ENCODE data around the gene CAMK1. TPM values are rescaled to one million over a fixed set of nuclear protein-coding genes. Genes with fewer than 3 reads are reported as not detected.

The CAMK1 gene
- total and polyA plus RNA-seq, 2 donors (not counting 1 experiment from before 2014, with no cell fraction given) = 27.7 to 64.2 TPM

DNA sequence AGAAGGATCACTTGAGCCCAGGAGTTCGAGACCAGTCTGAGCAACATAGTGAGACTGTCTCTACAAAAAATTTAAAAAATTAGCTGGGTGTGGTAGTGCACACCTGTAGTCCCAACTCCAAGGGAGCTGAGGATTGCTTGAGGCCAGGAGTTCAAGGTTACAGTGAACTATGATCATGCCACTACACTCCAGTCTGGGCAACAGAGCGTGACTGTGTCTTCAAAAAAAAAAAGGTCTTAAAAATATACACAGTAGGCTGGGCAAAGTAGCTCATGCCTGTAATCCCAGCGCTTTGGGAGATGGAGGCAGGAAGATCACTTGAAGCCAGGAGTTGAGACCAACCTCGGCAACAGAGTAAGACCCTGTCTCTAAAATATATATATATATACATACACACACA, 11.2 kb upstream of the CAMK1 start:
- H3K36me3 ChIP-seq (ENCODE audit: control insufficient read depth, insufficient read depth, low read length) = peaks cover 13% of the 10 kb centered on the region
- no peak overlapping the region for H3K27ac ChIP-seq (ENCODE audit: insufficient read depth, low read length)
- TF ChIP-seq, protein P1, sequence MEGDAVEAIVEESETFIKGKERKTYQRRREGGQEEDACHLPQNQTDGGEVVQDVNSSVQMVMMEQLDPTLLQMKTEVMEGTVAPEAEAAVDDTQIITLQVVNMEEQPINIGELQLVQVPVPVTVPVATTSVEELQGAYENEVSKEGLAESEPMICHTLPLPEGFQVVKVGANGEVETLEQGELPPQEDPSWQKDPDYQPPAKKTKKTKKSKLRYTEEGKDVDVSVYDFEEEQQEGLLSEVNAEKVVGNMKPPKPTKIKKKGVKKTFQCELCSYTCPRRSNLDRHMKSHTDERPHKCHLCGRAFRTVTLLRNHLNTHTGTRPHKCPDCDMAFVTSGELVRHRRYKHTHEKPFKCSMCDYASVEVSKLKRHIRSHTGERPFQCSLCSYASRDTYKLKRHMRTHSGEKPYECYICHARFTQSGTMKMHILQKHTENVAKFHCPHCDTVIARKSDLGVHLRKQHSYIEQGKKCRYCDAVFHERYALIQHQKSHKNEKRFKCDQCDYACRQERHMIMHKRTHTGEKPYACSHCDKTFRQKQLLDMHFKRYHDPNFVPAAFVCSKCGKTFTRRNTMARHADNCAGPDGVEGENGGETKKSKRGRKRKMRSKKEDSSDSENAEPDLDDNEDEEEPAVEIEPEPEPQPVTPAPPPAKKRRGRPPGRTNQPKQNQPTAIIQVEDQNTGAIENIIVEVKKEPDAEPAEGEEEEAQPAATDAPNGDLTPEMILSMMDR (conservative IDR thresholded peaks at IDR 0.05 in 1 of 2, IDR thresholded peaks at IDR 0.05 in 1 of 2; ENCODE audit: low read depth in 1 of 2, low read length in 2 of 2) = no peak
- no peak for TF ChIP-seq EZH2 (IDR thresholded peaks at IDR 0.05; ENCODE audit: low read length, missing control alignments)
- H4K20me1 ChIP-seq (ENCODE audit: control insufficient read depth, extremely low read depth, insufficient read depth, low read length) = no peaks in the 10 kb centered on the region
- H3K27me3 ChIP-seq (ENCODE audit: control insufficient read depth, insufficient read depth, low read length) = no peaks in the 10 kb centered on the region
- H3K4me2 ChIP-seq (ENCODE audit: extremely low read depth, insufficient read depth, low read length) = no peak overlapping the region
- no peak overlapping the region for H2AFZ ChIP-seq (ENCODE audit: low read length)
- H3K4me3 ChIP-seq (replicated peaks in 1 of 4; ENCODE audit: control extremely low read depth in 1 of 4, insufficient read depth in 1 of 4, low read depth in 3 of 4, low read length in 4 of 4) = no peak overlapping the region
- no peaks in the 10 kb centered on the region for H3K9me3 ChIP-seq (ENCODE audit: control insufficient read depth, insufficient read depth, low read depth, low read length)
- peaks cover 2% of the 10 kb centered on the region for H3K4me1 ChIP-seq (ENCODE audit: control insufficient read depth, extremely low read depth, insufficient read depth, low read length)
- H3K79me2 ChIP-seq (ENCODE audit: control insufficient read depth, insufficient read depth, low read length) = no peaks in the 10 kb centered on the region
- DNase-seq (ENCODE audit: low read depth in 2 of 2) = no peak
- H3K9ac ChIP-seq (ENCODE audit: insufficient read depth, low read length) = no peak overlapping the region

DNA sequence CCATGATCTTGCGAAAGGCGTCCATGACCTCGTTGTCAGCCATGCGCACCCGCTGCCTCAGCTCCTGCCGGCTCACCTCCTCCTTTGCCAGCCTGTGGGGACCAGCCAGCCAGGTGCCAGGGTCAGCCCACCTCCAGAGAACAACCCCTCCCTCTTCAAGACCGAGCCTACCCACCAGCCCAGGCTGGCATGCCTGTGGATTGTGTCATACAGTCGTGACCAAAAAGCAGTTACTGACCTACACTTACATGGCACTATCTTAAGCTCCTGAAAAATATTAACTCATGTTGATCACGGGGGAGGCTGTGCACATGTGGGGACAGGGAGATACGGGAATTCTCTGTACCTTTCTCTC, 10.7 kb upstream of the CAMK1 start:
- no peaks in the 10 kb centered on the region for H3K79me2 ChIP-seq (ENCODE audit: control insufficient read depth, insufficient read depth, low read length)
- no peaks in the 10 kb centered on the region for H3K9me3 ChIP-seq (ENCODE audit: control insufficient read depth, insufficient read depth, low read depth, low read length)
- H3K36me3 ChIP-seq (ENCODE audit: control insufficient read depth, insufficient read depth, low read length) = peaks cover 11% of the 10 kb centered on the region
- no peaks in the 10 kb centered on the region for H4K20me1 ChIP-seq (ENCODE audit: control insufficient read depth, extremely low read depth, insufficient read depth, low read length)
- H3K9ac ChIP-seq (ENCODE audit: insufficient read depth, low read length) = no peak overlapping the region
- no peak overlapping the region for H2AFZ ChIP-seq (ENCODE audit: low read length)
- TF ChIP-seq, protein P1 (conservative IDR thresholded peaks at IDR 0.05 in 1 of 2, IDR thresholded peaks at IDR 0.05 in 1 of 2; ENCODE audit: low read depth in 1 of 2, low read length in 2 of 2) = no peak
- no peak for TF ChIP-seq EZH2 (IDR thresholded peaks at IDR 0.05; ENCODE audit: low read length, missing control alignments)
- no peaks in the 10 kb centered on the region for H3K27me3 ChIP-seq (ENCODE audit: control insufficient read depth, insufficient read depth, low read length)
- H3K4me2 ChIP-seq (ENCODE audit: extremely low read depth, insufficient read depth, low read length) = no peak overlapping the region
- H3K4me3 ChIP-seq (replicated peaks in 1 of 4; ENCODE audit: control extremely low read depth in 1 of 4, insufficient read depth in 1 of 4, low read depth in 3 of 4, low read length in 4 of 4) = no peak overlapping the region
- peaks cover 2% of the 10 kb centered on the region for H3K4me1 ChIP-seq (ENCODE audit: control insufficient read depth, extremely low read depth, insufficient read depth, low read length)
- no peak for DNase-seq (ENCODE audit: low read depth in 2 of 2)
- no peak overlapping the region for H3K27ac ChIP-seq (ENCODE audit: insufficient read depth, low read length)

DNA sequence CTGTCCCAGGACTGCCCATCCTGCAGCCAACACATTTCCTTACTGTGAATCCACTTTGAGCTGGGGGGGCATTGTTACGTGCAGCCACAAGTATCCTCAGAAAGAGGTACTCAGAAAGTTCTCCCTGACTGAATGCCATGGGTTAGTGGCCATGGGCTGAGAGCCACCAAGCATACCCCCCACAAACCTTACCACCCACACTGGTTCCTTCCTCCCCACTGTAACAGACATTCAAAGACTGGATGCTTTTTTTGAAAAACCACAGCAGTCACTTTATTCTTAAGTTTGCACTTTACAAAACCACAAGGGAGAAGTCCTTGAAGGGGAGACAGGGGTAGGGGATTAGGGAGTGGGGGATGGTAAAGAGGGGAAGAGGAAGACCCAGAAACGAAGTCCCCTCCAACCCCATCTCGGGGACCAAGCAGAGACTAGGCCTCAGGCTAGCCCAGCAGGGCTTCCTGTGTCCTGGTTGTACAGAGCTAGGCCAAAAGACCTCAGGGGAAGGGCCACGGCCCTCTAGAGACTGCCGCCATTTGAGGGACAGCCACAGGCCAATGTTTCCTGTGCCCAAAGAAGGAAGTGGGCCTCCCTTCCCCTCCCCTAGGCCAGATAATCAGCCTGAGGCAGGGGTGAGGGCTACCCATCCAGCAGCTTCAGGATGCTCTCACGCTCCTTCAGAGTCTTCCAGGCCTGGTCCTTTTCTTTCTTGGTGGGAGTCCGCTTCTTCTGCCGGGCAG, 10.1 kb upstream of the CAMK1 start:
- no peak for DNase-seq (ENCODE audit: low read depth in 2 of 2)
- no peaks in the 10 kb centered on the region for H3K9me3 ChIP-seq (ENCODE audit: control insufficient read depth, insufficient read depth, low read depth, low read length)
- H3K27ac ChIP-seq (ENCODE audit: insufficient read depth, low read length) = no peak overlapping the region
- no peaks in the 10 kb centered on the region for H4K20me1 ChIP-seq (ENCODE audit: control insufficient read depth, extremely low read depth, insufficient read depth, low read length)
- peaks cover 2% of the 10 kb centered on the region for H3K4me1 ChIP-seq (ENCODE audit: control insufficient read depth, extremely low read depth, insufficient read depth, low read length)
- no peaks in the 10 kb centered on the region for H3K79me2 ChIP-seq (ENCODE audit: control insufficient read depth, insufficient read depth, low read length)
- H3K27me3 ChIP-seq (ENCODE audit: control insufficient read depth, insufficient read depth, low read length) = no peaks in the 10 kb centered on the region
- no peak overlapping the region for H3K4me3 ChIP-seq (replicated peaks in 1 of 4; ENCODE audit: control extremely low read depth in 1 of 4, insufficient read depth in 1 of 4, low read depth in 3 of 4, low read length in 4 of 4)
- no peak overlapping the region for H3K9ac ChIP-seq (ENCODE audit: insufficient read depth, low read length)
- no peak overlapping the region for H3K4me2 ChIP-seq (ENCODE audit: extremely low read depth, insufficient read depth, low read length)
- TF ChIP-seq, protein P1 (conservative IDR thresholded peaks at IDR 0.05 in 1 of 2, IDR thresholded peaks at IDR 0.05 in 1 of 2; ENCODE audit: low read depth in 1 of 2, low read length in 2 of 2) = no peak
- no peak for TF ChIP-seq EZH2 (IDR thresholded peaks at IDR 0.05; ENCODE audit: low read length, missing control alignments)
- H3K36me3 ChIP-seq (ENCODE audit: control insufficient read depth, insufficient read depth, low read length) = peaks cover 11% of the 10 kb centered on the region
- no peak overlapping the region for H2AFZ ChIP-seq (ENCODE audit: low read length)
